Liver (tissue), 3 donors: ENCODE results near the gene ANKRD17.

Experiments used
- EGR1 ChIP-seq, 2 donors: IDR thresholded peaks; 2 replicates each; pipeline ENCODE4 v1.6.1; 2016 to 2018; ENCODE audit warnings: antibody characterized with exemption in 2 of 2, low read depth in 2 of 2
- GABPA ChIP-seq, 2 donors: IDR thresholded peaks in 1 of 2; conservative IDR thresholded peaks in 1 of 2; 2 replicates each; pipeline ENCODE4 v1.6.1; 2016; ENCODE audit warnings: antibody characterized with exemption in 2 of 2, mild to moderate bottlenecking in 1 of 2, moderate library complexity in 1 of 2
- JUND ChIP-seq, 2 donors: IDR thresholded peaks; 2 replicates each; pipeline ENCODE4 v1.6.1; 2016; ENCODE audit warnings: antibody characterized with exemption in 2 of 2
- RXRA ChIP-seq, 2 donors: IDR thresholded peaks; 2 replicates each; pipeline ENCODE4 v1.6.1; 2017 to 2018; ENCODE audit warnings: antibody characterized with exemption in 2 of 2, mild to moderate bottlenecking in 1 of 2
- SP1 ChIP-seq: IDR thresholded peaks from 2 replicates; pipeline ENCODE4 v1.6.1; 2018; ENCODE audit warnings: antibody characterized with exemption, mild to moderate bottlenecking
- TAF1 ChIP-seq: conservative IDR thresholded peaks from 2 replicates; pipeline ENCODE4 v1.6.1; 2016; ENCODE audit warnings: antibody characterized with exemption, mild to moderate bottlenecking
- YY1 ChIP-seq: IDR thresholded peaks from 2 replicates; pipeline ENCODE4 v1.6.1; 2016; ENCODE audit warnings: antibody characterized with exemption, mild to moderate bottlenecking
- TF ChIP-seq, protein P1 (sequence below): IDR thresholded peaks from 2 replicates; pipeline ENCODE4 v1.6.1; 2016; ENCODE audit warnings: antibody characterized with exemption, mild to moderate bottlenecking
- TF ChIP-seq, protein P2 (sequence below): fragments of 150-350 bp; IDR thresholded peaks from 2 replicates; pipeline ENCODE4 v1.5.1; 2017; ENCODE audit warnings: improper control_type of control experiment, low read depth, low read length; ENCODE audit not compliant: missing input control
- TF ChIP-seq, protein P3 (sequence below): IDR thresholded peaks from 2 replicates; pipeline ENCODE4 v1.6.1; 2016; ENCODE audit warnings: antibody characterized with exemption
- TF ChIP-seq, protein P4 (sequence below): IDR thresholded peaks from 2 replicates; pipeline ENCODE4 v1.6.1; 2016; ENCODE audit warnings: antibody characterized with exemption
- donor health status: healthy.
- donor health status: healthy.

DNA sequence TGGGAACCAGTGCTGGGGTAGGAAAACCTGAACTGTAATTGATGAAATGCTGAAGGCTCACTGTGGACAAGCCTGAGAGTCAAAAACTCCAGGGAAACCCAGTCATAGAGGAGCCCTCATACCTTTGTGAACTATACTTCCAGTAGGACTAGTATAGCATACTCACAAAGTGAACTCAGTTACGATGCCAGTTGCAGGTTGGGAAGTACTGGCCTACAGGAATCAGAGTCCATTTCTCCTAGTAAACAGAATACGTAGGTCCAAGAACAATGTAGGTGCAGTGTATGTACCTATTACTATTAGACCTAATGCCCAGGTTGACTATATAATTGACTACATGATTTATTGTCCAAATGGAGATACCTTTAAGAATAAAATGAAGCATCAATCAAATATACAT lies 8.5 kb upstream of the ANKRD17 start:
- TF ChIP-seq, protein P1, sequence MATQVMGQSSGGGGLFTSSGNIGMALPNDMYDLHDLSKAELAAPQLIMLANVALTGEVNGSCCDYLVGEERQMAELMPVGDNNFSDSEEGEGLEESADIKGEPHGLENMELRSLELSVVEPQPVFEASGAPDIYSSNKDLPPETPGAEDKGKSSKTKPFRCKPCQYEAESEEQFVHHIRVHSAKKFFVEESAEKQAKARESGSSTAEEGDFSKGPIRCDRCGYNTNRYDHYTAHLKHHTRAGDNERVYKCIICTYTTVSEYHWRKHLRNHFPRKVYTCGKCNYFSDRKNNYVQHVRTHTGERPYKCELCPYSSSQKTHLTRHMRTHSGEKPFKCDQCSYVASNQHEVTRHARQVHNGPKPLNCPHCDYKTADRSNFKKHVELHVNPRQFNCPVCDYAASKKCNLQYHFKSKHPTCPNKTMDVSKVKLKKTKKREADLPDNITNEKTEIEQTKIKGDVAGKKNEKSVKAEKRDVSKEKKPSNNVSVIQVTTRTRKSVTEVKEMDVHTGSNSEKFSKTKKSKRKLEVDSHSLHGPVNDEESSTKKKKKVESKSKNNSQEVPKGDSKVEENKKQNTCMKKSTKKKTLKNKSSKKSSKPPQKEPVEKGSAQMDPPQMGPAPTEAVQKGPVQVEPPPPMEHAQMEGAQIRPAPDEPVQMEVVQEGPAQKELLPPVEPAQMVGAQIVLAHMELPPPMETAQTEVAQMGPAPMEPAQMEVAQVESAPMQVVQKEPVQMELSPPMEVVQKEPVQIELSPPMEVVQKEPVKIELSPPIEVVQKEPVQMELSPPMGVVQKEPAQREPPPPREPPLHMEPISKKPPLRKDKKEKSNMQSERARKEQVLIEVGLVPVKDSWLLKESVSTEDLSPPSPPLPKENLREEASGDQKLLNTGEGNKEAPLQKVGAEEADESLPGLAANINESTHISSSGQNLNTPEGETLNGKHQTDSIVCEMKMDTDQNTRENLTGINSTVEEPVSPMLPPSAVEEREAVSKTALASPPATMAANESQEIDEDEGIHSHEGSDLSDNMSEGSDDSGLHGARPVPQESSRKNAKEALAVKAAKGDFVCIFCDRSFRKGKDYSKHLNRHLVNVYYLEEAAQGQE, result no peak
- TF ChIP-seq YY1, result no peak
- TF ChIP-seq, protein P2, sequence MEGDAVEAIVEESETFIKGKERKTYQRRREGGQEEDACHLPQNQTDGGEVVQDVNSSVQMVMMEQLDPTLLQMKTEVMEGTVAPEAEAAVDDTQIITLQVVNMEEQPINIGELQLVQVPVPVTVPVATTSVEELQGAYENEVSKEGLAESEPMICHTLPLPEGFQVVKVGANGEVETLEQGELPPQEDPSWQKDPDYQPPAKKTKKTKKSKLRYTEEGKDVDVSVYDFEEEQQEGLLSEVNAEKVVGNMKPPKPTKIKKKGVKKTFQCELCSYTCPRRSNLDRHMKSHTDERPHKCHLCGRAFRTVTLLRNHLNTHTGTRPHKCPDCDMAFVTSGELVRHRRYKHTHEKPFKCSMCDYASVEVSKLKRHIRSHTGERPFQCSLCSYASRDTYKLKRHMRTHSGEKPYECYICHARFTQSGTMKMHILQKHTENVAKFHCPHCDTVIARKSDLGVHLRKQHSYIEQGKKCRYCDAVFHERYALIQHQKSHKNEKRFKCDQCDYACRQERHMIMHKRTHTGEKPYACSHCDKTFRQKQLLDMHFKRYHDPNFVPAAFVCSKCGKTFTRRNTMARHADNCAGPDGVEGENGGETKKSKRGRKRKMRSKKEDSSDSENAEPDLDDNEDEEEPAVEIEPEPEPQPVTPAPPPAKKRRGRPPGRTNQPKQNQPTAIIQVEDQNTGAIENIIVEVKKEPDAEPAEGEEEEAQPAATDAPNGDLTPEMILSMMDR, result no peak
- no peak for TF ChIP-seq JUND (IDR thresholded peaks at IDR 0.05)
- no peak for TF ChIP-seq EGR1 (IDR thresholded peaks at IDR 0.05; ENCODE audit: low read depth in 2 of 2)
- TF ChIP-seq, protein P3, sequence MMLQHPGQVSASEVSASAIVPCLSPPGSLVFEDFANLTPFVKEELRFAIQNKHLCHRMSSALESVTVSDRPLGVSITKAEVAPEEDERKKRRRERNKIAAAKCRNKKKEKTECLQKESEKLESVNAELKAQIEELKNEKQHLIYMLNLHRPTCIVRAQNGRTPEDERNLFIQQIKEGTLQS, result no peak
- no peak for TF ChIP-seq TAF1
- no peak for TF ChIP-seq RXRA (IDR thresholded peaks at IDR 0.05)
- TF ChIP-seq, protein P4, sequence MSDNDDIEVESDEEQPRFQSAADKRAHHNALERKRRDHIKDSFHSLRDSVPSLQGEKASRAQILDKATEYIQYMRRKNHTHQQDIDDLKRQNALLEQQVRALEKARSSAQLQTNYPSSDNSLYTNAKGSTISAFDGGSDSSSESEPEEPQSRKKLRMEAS, result no peak
- TF ChIP-seq SP1, result no peak
- TF ChIP-seq GABPA (IDR thresholded peaks at IDR 0.05 in 1 of 2, conservative IDR thresholded peaks at IDR 0.05 in 1 of 2), result no peak
